Astrocyte (in vitro differentiated cells and primary cell): ENCODE measurements around the gene NFATC3.

ENCODE experiments used
- CTCF ChIP-seq: IDR thresholded peaks from 2 replicates; pipeline ENCODE4 v1.5.1; 2011; ENCODE audit warnings: low read depth, mild to moderate bottlenecking, inconsistent platforms, low read length, moderate library complexity; ENCODE audit not compliant: insufficient read depth
- EZH2 ChIP-seq: IDR thresholded peaks from 2 replicates; pipeline ENCODE4 v1.6.1; 2012; ENCODE audit warnings: mild to moderate bottlenecking, low read length, inconsistent platforms; ENCODE audit not compliant: insufficient read depth

- no peak for TF ChIP-seq CTCF
- TF ChIP-seq EZH2: no peak
Measured at GRCh38 chr16:68257251-68257905, 172.2 kb downstream of the NFATC3 start.
